Lung microvascular endothelial cell (primary cell): ENCODE measurements around the gene AMPD2. TPM values are rescaled to one million over a fixed set of nuclear protein-coding genes. Genes with fewer than 3 reads are reported as not detected.

ENCODE experiments used
- DNase-seq, 2 donors: peaks; one replicate each; pipeline versions ENCODE4 v3.0.0 to v3.0.0-alpha.2; 2010; ENCODE audit warnings: low read depth in 2 of 2
- total RNA-seq: library from RNA; depleted of rRNA; stranded (reverse); fragments of >200 nt; gene quantifications from 2 replicates; pipeline ENCODE4 v1.2.1, GENCODE V29; 2014

The AMPD2 gene
- total RNA-seq: 25.3 and 26.8 TPM in 2 replicates

GRCh38 chr1:109619576-109620400 lies at the start of gene AMPD2, which contains the start of gene GNAT2:
Gene AMPD2 (plus strand): TSS chr1:109619837. CDS start chr1:109621176, 1,339 bp downstream.
Gene GNAT2 (minus strand): TSS chr1:109619616. CDS start chr1:109612870, 6,746 bp downstream.
- peak; percentile 53 to 82 for DNase-seq

DNA sequence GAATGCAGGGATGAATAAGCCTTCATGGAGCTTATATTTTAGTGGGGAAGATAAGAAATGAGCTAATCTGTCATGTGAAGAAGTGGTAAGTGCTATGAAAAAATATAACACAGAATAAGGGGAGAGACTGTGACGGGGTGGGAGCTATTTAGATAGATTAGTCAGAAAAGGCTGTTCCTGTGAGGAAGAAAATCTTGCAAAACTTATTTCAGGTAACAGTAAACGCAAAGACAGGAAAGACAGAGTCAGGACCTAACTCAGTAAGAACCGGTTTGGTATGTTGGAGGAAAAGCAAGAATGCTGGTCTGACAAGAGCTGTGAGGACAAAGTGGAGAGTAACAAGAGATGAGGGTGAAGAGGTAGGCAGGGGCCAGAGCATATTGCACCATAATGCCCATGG lies 49.2 kb upstream of the AMPD2 start:
- peak in 1 of 2 donors; percentile 30 for DNase-seq

DNA sequence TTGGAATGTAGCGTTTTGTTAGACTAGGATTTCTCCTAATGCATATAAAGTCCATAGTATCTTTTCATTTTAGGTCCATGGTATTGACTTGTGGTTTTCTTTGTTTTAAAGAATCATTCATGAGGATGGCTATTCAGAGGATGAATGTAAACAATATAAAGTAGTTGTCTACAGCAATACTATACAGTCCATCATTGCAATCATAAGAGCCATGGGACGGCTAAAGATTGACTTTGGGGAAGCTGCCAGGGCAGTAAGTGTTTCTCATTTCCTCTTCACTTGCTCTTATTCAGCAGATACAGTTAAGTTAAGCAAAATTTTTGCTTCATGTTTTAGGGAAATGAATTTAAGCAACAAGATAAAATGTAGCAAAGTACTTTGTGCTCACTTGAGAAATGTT lies 45.9 kb upstream of the AMPD2 start:
- no peak for DNase-seq

GRCh38 chr1:109578947-109579443 lies 40.6 kb upstream of the AMPD2 start:
- DNase-seq: peak in 1 of 2 donors; percentile 22

DNA sequence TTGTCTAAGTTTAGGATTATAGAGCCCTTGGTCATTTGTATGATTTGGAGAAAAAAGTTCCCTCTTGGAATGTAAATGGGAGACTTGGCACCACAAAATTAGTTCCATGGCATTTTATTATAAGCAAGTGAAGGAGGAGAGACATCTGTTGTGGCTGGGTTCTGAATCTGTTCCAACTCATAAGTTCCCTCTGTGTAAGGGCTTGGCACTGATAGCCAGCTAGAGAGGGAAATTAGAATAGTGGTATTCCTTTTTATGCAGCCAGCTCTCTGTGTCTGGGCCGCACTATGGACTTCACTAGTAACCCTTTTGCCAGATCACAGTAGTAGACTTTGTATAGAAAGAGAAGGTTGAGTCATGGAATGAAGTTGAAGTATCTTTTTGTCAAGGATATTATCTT lies 40.1 kb upstream of the AMPD2 start:
- DNase-seq: no peak

- DNase-seq: no peak
Observed at GRCh38 chr1:109582021-109582420, 37.6 kb upstream of the AMPD2 start.

DNA sequence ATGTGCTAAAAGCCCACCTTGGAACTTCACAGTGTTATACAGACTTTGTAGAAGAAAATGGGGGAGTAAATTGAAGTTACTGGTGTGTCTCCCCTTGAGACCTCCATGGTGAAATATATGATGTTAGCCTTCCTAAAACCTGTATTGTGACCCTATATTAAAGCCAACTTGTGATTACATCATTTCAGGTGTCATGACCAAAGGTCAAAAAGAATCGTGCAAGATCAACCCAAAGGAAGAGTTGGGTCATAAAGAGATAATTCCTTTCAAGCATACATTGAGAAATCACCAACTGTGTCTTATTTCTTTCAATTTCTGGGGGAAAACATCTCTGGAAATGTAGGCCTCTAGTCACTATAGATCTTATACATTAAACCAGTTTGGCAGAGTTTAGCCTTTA lies 34.9 kb upstream of the AMPD2 start:
- DNase-seq: no peak

GRCh38 chr1:109586055-109586454 lies 33.6 kb upstream of the AMPD2 start:
- DNase-seq: no peak

GRCh38 chr1:109589177-109589576 lies 30.5 kb upstream of the AMPD2 start:
- DNase-seq: no peak

DNA sequence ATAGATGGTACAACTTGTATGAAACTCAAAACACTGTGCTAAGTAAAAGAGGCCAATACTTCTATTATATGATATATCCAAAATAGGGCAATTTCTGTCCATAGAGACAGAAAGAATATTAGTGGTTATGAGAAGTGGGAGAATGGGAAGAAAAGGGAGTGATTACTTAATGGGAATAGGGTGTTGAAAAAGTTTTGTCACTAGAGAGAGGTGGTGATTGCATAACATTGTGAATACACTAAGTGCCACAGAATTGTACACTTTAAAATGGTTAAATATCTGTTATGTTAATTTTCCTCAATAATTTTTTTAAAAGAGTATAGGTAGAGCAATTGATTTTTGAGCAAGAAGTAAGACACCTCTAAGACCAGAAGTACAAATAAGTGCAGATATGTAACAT lies 30.0 kb upstream of the AMPD2 start:
- no peak for DNase-seq

DNA sequence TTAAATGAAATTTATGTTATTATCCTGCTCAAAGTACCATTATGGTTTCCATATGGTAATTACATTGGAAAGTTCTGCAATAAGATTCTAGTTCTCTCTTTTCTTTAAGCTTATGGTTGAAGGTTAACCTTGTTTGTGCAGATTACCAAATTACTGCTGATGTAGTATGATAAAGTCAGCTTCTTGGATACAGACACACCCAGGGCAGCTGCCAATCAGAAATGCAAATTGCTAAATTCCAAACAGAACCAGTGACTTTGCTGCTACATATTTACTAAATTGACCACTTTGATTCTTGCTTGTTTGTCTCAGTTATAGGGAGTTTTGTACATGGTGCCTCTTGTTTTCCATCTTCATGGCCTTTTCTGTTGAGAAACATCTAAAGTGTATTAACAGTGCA lies 26.7 kb upstream of the AMPD2 start:
- no peak for DNase-seq

DNA sequence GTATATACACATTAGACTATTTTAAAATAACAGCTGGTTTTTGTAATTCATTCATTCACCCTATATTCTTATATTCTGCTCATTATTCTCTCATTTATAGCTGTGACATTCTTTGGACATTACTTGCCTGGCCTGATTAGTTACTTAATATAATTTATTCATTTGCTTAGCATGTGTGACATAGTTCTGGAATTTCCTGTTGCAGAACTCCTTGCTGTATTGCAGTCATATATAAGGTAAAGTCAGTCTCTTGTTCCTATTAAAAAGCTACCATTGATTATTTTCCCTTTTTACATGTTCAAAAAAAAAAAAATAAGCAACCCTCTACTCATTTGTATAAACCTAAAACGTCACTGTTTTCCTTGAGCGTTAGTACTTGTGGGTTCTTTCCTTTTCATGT lies 24.1 kb upstream of the AMPD2 start:
- DNase-seq: peak in 1 of 2 donors; percentile 41

- DNase-seq: no peak
Observed at GRCh38 chr1:109598156-109598555, 21.5 kb upstream of the AMPD2 start.

DNA sequence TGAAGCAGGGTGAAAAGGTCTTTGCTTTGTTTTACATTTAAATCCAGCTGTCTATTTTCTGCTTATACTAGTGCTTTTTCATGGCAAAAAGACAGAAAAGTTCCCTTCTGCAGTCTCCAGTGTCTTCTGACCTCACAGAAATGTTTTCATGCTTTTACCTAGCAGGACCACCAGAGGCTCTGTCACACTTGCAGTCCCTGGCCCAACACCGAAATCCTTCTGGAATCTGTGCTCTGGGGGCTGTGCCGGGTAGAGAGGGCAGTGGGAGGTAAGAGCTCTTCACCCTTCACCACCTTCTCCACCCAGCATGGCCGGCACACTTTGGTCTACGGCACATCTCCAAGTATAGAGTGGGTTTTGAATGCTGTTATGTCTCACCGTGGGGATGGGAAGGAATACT lies 21.0 kb upstream of the AMPD2 start:
- DNase-seq: peak in 1 of 2 donors; percentile 29

DNA sequence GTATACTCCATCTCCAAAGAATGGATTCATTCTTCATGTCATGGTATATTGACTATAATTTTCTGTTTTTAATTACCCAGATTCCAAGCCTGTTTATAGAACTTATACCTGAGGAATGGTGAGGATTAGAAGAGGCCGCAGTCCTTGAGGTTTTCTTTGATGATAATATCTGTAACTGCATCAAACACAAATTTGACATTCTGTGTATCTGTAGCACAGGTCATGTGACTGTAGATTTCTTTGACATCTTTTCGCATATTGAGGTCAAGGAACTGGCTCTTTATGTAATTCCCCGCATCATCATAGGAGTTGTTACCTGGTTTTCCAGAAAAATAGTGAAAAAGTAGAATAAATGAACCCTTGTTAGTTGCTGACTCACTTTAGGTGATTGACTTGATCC lies 16.4 kb upstream of the AMPD2 start:
- DNase-seq: no peak

DNA sequence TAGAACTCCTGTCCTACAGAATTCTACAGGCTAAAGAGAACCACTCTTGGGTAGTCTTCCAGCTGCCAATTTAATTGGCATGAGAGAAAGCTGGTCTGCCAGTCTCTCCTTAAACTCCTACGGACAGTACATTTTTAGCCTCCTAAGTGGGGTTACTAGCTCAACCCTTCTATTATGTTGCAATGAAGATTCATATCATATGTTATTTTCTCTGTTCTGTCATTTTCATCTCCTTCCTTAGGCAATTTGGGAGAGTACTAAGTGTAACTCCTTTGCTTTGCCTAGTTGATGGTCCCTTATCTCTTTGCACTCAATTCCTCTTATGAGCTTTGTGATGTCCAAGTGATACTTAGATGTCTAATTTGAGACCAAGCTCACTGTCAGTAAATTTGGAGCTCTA lies 14.3 kb upstream of the AMPD2 start:
- DNase-seq: no peak

GRCh38 chr1:109609881-109610280 lies 9.8 kb upstream of the AMPD2 start:
- DNase-seq: no peak

- no peak for DNase-seq
Observed at GRCh38 chr1:109610609-109611307, 8.9 kb upstream of the AMPD2 start.

GRCh38 chr1:109611308-109611990 lies 8.2 kb upstream of the AMPD2 start:
- DNase-seq: no peak

GRCh38 chr1:109613361-109614147 lies 6.1 kb upstream of the AMPD2 start:
- DNase-seq: peak; percentile 33 to 43

DNA sequence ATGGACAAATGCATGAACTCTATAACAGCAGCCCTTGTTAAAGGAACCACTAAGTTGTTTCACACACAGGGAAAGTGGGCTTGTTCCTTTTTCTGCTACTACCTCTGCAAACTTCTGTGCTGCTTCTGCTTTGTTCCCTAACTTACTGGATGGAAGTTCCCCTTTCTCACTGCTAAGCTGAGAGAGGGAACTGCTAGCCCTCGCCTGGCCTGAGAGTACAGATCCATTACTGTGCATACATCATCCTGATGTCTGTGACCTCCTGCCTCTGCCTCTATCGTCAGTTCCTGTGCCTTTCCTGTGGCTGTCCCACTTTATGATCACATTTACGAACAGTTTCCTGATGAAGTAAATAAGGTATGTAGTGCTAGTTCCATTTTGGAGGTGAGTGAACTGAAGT lies 3.8 kb upstream of the AMPD2 start:
- peak; percentile 89 to 94 for DNase-seq
